GM23338 (cell line): ENCODE measurements around the gene ATP13A4. TPM values are rescaled to one million over a fixed set of nuclear protein-coding genes. Genes with fewer than 3 reads are reported as not detected.

ENCODE experiments used
- ATAC-seq: fragments of 200-7000 bp; cut with Tn5 transposase; 3 replicates; pipeline ENCODE4 v1.9.1; 2020
- DNase-seq: peaks from one replicate; pipeline ENCODE4 v3.0.0-alpha.2; 2015; ENCODE audit warnings: low spot score
- H2AFZ ChIP-seq: fragments of 200-600 bp; sonication (generic); 2 replicates; pipeline ENCODE4 v1.8.0; 2016; ENCODE audit warnings: antibody characterized with exemption, mild to moderate bottlenecking, moderate library complexity
- H3F3A ChIP-seq: fragments of 200-600 bp; sonication (generic); replicated peaks from 2 replicates; pipeline ENCODE4 v1.8.0; 2017; ENCODE audit warnings: antibody characterized with exemption, mixed run types, low read depth
- H3K27ac ChIP-seq: fragments of 200-600 bp; sonication (generic); 2 replicates; pipeline ENCODE4 v1.6.1; 2016; ENCODE audit warnings: low read depth
- H3K27me3 ChIP-seq: fragments of 200-600 bp; sonication (generic); 2 replicates; pipeline ENCODE4 v1.8.0; 2016; ENCODE audit warnings: mild to moderate bottlenecking, mixed run types, moderate library complexity; ENCODE audit not compliant: insufficient read depth
- H3K36me3 ChIP-seq: fragments of 200-600 bp; sonication (generic); 2 replicates; pipeline ENCODE4 v1.8.0; 2016; ENCODE audit warnings: mild to moderate bottlenecking; ENCODE audit not compliant: insufficient read depth
- H3K4me1 ChIP-seq: fragments of 200-600 bp; sonication (generic); 2 replicates; pipeline ENCODE4 v1.8.0; 2016; ENCODE audit warnings: mild to moderate bottlenecking, moderate library complexity; ENCODE audit not compliant: insufficient read depth
- H3K4me2 ChIP-seq: fragments of 200-600 bp; sonication (generic); 2 replicates; pipeline ENCODE4 v1.7.1; 2017; ENCODE audit warnings: mixed run types
- H3K4me3 ChIP-seq: fragments of 200-600 bp; sonication (generic); 2 replicates; pipeline ENCODE4 v1.6.1; 2016; ENCODE audit warnings: mixed run types
- H3K79me2 ChIP-seq: fragments of 200-600 bp; sonication (generic); replicated peaks from 2 replicates; pipeline ENCODE4 v1.8.0; 2017; ENCODE audit warnings: mild to moderate bottlenecking; ENCODE audit not compliant: insufficient read depth
- H3K9me2 ChIP-seq: fragments of 200-600 bp; sonication (generic); 2 replicates; pipeline ENCODE4 v1.8.0; 2017; ENCODE audit not compliant: insufficient read depth
- H4K20me1 ChIP-seq: fragments of 200-600 bp; sonication (generic); replicated peaks from 2 replicates; pipeline ENCODE4 v1.8.0; 2017; ENCODE audit warnings: mild to moderate bottlenecking; ENCODE audit not compliant: insufficient read depth
- H3K27ac Mint-ChIP-seq: 2 replicates; pipeline ENCODE4 v1.8.0; 2020; ENCODE audit warnings: inconsistent platforms, mild to moderate bottlenecking, moderate library complexity, mixed read lengths
- H3K27me3 Mint-ChIP-seq: 3 replicates; pipeline ENCODE4 v1.8.0; 2022; ENCODE audit warnings: low read depth, mild to moderate bottlenecking, moderate library complexity, mixed read lengths, inconsistent platforms; ENCODE audit not compliant: insufficient read depth, poor library complexity
- H3K36me3 Mint-ChIP-seq: 3 replicates; pipeline ENCODE4 v1.8.0; 2021; ENCODE audit warnings: low read depth, mild to moderate bottlenecking, inconsistent platforms, moderate library complexity, mixed read lengths
- H3K4me1 Mint-ChIP-seq: 3 replicates; pipeline ENCODE4 v1.8.0; 2020; ENCODE audit warnings: mild to moderate bottlenecking, inconsistent platforms, mixed read lengths
- H3K4me3 Mint-ChIP-seq: 3 replicates; pipeline ENCODE4 v1.8.0; 2021; ENCODE audit warnings: moderate library complexity, mild to moderate bottlenecking, inconsistent platforms, mixed read lengths
- H3K9me3 Mint-ChIP-seq: 3 replicates; pipeline ENCODE4 v1.8.0; 2020; ENCODE audit warnings: moderate library complexity, mild to moderate bottlenecking, inconsistent platforms, mixed read lengths
- CREB1 ChIP-seq: fragments of 250-450 bp; sonication (Bioruptor Pico); IDR thresholded peaks from 2 replicates; pipeline ENCODE4 v1.5.0; 2020; ENCODE audit warnings: low read depth, mild to moderate bottlenecking, moderate library complexity
- EZH2 ChIP-seq: fragments of 200-600 bp; sonication (generic); IDR thresholded peaks from one replicate; pipeline ENCODE4 v1.8.0; 2017; ENCODE audit warnings: antibody characterized with exemption, mild to moderate bottlenecking, low read depth; ENCODE audit not compliant: unreplicated experiment
- JUNB ChIP-seq: IDR thresholded peaks from one replicate; pipeline ENCODE4 v1.6.1; 2016; ENCODE audit warnings: antibody characterized with exemption; ENCODE audit not compliant: unreplicated experiment
- NANOG ChIP-seq: IDR thresholded peaks from 2 replicates; pipeline ENCODE4 v1.6.1; 2016; ENCODE audit warnings: antibody characterized with exemption, borderline replicate concordance
- ZNF114 ChIP-seq: fragments of 250-450 bp; sonication (Bioruptor Pico); IDR thresholded peaks from 2 replicates; pipeline ENCODE4 v1.5.0; 2020; ENCODE audit warnings: mild to moderate bottlenecking, moderate library complexity
- ZNF331 ChIP-seq: fragments of 250-450 bp; sonication (Bioruptor Pico); IDR thresholded peaks from 2 replicates; pipeline ENCODE4 v1.5.0; 2020; ENCODE audit warnings: low read depth, mild to moderate bottlenecking, moderate library complexity
- polyA plus RNA-seq: library from polyadenylated mRNA; unstranded; fragments of >200 nt; fragmentation: Nextera tagmentation; extraction: Ambion mirVana; gene quantifications from 2 replicates; pipeline ENCODE4 v1.2.1, GENCODE V29; 2016
- total RNA-seq: library from RNA; depleted of rRNA; stranded (reverse); fragments of >200 nt; shearing (Covaris generic); gene quantifications from 2 replicates; pipeline ENCODE4 v1.2.3, GENCODE V29; 2014
- TF ChIP-seq, protein P1 (sequence below): fragments of 250-450 bp; sonication (Bioruptor Pico); IDR thresholded peaks from 2 replicates; pipeline ENCODE4 v1.5.0; 2020; ENCODE audit warnings: mild to moderate bottlenecking, moderate library complexity
- TF ChIP-seq, protein P2 (sequence below), 2 experiments: fragments of 200-600 bp in 1 of 2; sonication (generic) in 1 of 2; conservative IDR thresholded peaks; 2 replicates each; pipeline versions ENCODE4 v1.5.1 to v1.6.1; 2016 to 2017; ENCODE audit warnings: antibody characterized with exemption in 2 of 2, low read depth in 2 of 2, mild to moderate bottlenecking in 2 of 2, moderate library complexity in 1 of 2
- TF ChIP-seq, protein P3 (sequence below): IDR thresholded peaks from 2 replicates; pipeline ENCODE4 v1.6.1; 2016; ENCODE audit warnings: antibody characterized with exemption
- TF ChIP-seq, protein P4 (sequence below): IDR thresholded peaks from one replicate; pipeline ENCODE4 v1.6.1; 2018; ENCODE audit warnings: antibody characterized with exemption; ENCODE audit not compliant: unreplicated experiment

ATP13A4 gene
- total and polyA plus RNA-seq, 2 experiments from 2014 or later = not detected

DNA sequence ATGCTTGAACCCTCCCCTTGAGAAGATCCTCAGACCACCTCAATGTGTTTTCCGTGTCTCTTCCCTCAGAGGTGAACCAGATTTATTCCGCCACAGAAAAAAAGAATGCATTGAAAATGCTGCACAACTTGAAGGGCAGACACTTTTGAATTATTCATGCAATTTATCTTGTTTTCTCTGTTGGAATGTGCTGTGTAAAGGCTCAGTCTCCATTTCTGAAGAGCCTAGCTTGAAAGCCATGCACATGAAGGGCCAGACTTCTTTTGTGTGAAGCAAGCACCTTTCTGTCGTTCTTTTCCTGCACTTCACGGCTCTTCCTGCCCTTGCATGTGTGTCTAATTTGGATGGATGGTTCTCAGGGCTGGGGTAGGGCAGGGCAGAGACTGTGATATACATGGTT, 97.2 kb downstream of the ATP13A4 start:
- H3K4me2 ChIP-seq = no peak overlapping the region
- H3K27me3 ChIP-seq = no peaks in the 10 kb centered on the region
- no peak overlapping the region for H3K27ac ChIP-seq
- no peak overlapping the region for H3K4me3 Mint-ChIP-seq
- H3F3A ChIP-seq = no peaks in the 10 kb centered on the region
- no peak overlapping the region for H2AFZ ChIP-seq
- no peaks in the 10 kb centered on the region for H3K79me2 ChIP-seq
- H3K36me3 ChIP-seq = no peaks in the 10 kb centered on the region
- ATAC-seq (no peak), DNase-seq (no peak)
- H3K4me1 ChIP-seq = no peaks in the 10 kb centered on the region
- no peak overlapping the region for H3K27ac Mint-ChIP-seq
- H3K27me3 Mint-ChIP-seq = peaks cover 2% of the 10 kb centered on the region
- H3K36me3 Mint-ChIP-seq = no peaks in the 10 kb centered on the region; the same call in 2 of the 3 replicates
- no peaks in the 10 kb centered on the region for H3K9me2 ChIP-seq
- H3K9me3 Mint-ChIP-seq = no peaks in the 10 kb centered on the region
- no peaks in the 10 kb centered on the region for H4K20me1 ChIP-seq
- TF ChIP-seq EZH2 (no peak), NANOG (no peak), CREB1 (CRISPR knock-in tag) (no peak), ZNF331 (CRISPR knock-in tag) (no peak), JUNB (no peak), ZNF114 (CRISPR knock-in tag) (no peak)
- TF ChIP-seq, protein P1, sequence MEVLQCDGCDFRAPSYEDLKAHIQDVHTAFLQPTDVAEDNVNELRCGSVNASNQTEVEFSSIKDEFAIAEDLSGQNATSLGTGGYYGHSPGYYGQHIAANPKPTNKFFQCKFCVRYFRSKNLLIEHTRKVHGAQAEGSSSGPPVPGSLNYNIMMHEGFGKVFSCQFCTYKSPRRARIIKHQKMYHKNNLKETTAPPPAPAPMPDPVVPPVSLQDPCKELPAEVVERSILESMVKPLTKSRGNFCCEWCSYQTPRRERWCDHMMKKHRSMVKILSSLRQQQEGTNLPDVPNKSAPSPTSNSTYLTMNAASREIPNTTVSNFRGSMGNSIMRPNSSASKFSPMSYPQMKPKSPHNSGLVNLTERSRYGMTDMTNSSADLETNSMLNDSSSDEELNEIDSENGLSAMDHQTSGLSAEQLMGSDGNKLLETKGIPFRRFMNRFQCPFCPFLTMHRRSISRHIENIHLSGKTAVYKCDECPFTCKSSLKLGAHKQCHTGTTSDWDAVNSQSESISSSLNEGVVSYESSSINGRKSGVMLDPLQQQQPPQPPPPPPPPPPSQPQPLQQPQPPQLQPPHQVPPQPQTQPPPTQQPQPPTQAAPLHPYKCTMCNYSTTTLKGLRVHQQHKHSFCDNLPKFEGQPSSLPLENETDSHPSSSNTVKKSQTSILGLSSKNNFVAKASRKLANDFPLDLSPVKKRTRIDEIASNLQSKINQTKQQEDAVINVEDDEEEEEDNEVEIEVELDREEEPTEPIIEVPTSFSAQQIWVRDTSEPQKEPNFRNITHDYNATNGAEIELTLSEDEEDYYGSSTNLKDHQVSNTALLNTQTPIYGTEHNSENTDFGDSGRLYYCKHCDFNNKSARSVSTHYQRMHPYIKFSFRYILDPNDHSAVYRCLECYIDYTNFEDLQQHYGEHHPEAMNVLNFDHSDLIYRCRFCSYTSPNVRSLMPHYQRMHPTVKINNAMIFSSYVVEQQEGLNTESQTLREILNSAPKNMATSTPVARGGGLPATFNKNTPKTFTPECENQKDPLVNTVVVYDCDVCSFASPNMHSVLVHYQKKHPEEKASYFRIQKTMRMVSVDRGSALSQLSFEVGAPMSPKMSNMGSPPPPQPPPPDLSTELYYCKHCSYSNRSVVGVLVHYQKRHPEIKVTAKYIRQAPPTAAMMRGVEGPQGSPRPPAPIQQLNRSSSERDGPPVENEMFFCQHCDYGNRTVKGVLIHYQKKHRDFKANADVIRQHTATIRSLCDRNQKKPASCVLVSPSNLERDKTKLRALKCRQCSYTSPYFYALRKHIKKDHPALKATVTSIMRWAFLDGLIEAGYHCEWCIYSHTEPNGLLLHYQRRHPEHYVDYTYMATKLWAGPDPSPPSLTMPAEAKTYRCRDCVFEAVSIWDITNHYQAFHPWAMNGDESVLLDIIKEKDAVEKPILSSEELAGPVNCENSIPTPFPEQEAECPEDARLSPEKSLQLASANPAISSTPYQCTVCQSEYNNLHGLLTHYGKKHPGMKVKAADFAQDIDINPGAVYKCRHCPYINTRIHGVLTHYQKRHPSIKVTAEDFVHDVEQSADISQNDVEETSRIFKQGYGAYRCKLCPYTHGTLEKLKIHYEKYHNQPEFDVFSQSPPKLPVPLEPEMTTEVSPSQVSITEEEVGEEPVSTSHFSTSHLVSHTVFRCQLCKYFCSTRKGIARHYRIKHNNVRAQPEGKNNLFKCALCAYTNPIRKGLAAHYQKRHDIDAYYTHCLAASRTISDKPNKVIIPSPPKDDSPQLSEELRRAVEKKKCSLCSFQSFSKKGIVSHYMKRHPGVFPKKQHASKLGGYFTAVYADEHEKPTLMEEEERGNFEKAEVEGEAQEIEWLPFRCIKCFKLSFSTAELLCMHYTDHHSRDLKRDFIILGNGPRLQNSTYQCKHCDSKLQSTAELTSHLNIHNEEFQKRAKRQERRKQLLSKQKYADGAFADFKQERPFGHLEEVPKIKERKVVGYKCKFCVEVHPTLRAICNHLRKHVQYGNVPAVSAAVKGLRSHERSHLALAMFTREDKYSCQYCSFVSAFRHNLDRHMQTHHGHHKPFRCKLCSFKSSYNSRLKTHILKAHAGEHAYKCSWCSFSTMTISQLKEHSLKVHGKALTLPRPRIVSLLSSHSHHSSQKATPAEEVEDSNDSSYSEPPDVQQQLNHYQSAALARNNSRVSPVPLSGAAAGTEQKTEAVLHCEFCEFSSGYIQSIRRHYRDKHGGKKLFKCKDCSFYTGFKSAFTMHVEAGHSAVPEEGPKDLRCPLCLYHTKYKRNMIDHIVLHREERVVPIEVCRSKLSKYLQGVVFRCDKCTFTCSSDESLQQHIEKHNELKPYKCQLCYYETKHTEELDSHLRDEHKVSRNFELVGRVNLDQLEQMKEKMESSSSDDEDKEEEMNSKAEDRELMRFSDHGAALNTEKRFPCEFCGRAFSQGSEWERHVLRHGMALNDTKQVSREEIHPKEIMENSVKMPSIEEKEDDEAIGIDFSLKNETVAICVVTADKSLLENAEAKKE (CRISPR knock-in tag) = no peak
- TF ChIP-seq, protein P2, sequence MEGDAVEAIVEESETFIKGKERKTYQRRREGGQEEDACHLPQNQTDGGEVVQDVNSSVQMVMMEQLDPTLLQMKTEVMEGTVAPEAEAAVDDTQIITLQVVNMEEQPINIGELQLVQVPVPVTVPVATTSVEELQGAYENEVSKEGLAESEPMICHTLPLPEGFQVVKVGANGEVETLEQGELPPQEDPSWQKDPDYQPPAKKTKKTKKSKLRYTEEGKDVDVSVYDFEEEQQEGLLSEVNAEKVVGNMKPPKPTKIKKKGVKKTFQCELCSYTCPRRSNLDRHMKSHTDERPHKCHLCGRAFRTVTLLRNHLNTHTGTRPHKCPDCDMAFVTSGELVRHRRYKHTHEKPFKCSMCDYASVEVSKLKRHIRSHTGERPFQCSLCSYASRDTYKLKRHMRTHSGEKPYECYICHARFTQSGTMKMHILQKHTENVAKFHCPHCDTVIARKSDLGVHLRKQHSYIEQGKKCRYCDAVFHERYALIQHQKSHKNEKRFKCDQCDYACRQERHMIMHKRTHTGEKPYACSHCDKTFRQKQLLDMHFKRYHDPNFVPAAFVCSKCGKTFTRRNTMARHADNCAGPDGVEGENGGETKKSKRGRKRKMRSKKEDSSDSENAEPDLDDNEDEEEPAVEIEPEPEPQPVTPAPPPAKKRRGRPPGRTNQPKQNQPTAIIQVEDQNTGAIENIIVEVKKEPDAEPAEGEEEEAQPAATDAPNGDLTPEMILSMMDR (conservative IDR thresholded peaks at IDR 0.05; ENCODE audit: low read depth in 2 of 2) = no peak
- TF ChIP-seq, protein P3, sequence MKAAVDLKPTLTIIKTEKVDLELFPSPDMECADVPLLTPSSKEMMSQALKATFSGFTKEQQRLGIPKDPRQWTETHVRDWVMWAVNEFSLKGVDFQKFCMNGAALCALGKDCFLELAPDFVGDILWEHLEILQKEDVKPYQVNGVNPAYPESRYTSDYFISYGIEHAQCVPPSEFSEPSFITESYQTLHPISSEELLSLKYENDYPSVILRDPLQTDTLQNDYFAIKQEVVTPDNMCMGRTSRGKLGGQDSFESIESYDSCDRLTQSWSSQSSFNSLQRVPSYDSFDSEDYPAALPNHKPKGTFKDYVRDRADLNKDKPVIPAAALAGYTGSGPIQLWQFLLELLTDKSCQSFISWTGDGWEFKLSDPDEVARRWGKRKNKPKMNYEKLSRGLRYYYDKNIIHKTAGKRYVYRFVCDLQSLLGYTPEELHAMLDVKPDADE = no peak
- TF ChIP-seq, protein P4, sequence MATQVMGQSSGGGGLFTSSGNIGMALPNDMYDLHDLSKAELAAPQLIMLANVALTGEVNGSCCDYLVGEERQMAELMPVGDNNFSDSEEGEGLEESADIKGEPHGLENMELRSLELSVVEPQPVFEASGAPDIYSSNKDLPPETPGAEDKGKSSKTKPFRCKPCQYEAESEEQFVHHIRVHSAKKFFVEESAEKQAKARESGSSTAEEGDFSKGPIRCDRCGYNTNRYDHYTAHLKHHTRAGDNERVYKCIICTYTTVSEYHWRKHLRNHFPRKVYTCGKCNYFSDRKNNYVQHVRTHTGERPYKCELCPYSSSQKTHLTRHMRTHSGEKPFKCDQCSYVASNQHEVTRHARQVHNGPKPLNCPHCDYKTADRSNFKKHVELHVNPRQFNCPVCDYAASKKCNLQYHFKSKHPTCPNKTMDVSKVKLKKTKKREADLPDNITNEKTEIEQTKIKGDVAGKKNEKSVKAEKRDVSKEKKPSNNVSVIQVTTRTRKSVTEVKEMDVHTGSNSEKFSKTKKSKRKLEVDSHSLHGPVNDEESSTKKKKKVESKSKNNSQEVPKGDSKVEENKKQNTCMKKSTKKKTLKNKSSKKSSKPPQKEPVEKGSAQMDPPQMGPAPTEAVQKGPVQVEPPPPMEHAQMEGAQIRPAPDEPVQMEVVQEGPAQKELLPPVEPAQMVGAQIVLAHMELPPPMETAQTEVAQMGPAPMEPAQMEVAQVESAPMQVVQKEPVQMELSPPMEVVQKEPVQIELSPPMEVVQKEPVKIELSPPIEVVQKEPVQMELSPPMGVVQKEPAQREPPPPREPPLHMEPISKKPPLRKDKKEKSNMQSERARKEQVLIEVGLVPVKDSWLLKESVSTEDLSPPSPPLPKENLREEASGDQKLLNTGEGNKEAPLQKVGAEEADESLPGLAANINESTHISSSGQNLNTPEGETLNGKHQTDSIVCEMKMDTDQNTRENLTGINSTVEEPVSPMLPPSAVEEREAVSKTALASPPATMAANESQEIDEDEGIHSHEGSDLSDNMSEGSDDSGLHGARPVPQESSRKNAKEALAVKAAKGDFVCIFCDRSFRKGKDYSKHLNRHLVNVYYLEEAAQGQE = no peak
- no peaks in the 10 kb centered on the region; the same call in 2 of the 3 replicates for H3K4me1 Mint-ChIP-seq
- no peak overlapping the region for H3K4me3 ChIP-seq
